Suppressor macrophage (primary cell): Measurements from ENCODE around the gene KIF26A.

Experiments
- DNase-seq, 4 experiments: peaks; one replicate each; pipeline ENCODE4 v3.0.0-alpha.2; 2020 to 2022

KIF26A gene

DNA sequence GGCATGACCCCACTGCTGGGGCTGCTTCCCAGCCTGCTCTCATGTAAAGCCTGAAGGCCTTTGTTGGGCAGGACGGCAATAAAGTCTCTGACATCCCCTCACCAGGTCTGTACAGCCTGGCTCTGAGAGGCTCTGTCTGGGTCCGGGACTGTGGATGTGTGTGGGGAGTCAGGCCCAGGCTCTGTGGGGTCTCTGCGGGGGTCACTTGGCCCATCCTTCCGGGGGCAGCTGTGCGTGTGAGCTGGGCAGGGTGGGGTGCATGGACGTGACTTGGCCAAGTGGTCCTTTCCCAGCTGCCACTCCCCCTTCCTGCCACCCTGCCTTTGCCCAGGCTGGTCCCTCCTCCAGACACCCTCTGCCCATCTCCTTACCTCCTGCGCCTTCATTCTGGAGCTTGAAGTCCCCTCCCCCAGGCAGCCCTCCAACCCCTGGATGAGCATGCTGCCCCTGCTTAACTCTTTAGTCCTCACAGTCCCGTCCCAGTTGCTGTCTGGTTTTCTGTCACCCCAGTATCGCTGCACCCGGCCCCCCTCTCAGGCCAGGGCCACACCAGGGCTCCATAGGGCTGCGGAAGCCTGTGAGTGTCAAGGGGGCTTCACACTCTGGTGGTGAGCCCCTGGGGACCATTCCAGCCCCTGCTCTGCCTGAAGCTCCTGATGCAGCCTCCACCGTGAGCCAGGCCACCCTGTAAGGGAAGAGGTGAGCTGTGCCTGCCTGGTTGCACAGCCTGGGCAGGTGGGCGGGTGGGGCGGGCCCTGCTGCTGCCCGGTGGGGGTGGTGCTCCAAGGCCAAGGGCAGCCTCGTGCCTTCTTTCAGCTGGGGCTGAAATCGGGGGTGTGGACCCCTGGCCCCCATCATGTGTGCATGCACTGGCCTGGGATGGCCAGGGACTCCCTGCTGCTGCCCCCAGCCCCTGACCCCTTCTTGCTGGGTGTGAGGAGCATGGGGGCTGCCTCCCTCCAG lies 25.5 kb upstream of the KIF26A start:
- no peak for DNase-seq

DNA sequence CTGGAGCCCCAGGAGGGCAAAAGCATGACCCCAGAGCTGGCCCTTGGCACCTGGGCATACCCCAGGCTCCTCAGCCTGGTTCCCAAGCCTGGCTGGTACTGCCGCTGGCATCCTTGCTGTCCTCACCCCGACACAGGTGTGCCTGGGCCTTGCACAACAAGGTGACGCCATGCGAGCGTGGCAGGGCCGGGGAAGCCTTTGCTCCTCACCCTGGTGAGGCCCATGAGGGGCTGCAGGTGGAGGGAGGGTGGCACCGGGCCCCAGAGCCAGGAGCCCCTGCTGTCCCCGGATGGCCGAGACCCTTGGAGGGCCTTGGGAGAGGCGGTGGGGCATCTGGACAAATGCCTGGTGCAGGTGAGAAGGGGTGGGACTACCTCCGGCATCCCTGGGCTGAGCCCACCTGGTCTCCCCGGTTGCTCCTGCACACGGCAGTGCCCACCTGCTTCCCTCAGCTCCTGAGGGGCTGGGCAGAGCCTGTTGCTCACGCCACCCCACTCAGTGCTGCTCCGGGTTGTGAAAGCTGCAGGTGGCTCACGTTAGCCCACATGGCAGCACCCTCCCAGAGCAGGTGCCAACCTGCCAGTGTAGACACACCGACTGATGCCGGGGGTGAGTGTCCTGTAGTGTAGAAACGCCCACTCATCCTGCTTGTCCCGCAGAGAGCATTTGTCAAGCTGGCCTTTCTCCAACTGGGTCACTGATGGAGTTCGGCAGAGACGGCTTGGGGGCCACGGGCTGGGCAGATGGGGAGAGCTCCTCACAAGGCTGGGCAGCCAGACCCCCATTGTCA lies 24.6 kb upstream of the KIF26A start:
- no peak for DNase-seq

GRCh38 chr14:104114421-104115130 lies 23.8 kb upstream of the KIF26A start:
- DNase-seq: no peak

GRCh38 chr14:104115131-104115600 lies 23.2 kb upstream of the KIF26A start:
- DNase-seq: no peak

DNA sequence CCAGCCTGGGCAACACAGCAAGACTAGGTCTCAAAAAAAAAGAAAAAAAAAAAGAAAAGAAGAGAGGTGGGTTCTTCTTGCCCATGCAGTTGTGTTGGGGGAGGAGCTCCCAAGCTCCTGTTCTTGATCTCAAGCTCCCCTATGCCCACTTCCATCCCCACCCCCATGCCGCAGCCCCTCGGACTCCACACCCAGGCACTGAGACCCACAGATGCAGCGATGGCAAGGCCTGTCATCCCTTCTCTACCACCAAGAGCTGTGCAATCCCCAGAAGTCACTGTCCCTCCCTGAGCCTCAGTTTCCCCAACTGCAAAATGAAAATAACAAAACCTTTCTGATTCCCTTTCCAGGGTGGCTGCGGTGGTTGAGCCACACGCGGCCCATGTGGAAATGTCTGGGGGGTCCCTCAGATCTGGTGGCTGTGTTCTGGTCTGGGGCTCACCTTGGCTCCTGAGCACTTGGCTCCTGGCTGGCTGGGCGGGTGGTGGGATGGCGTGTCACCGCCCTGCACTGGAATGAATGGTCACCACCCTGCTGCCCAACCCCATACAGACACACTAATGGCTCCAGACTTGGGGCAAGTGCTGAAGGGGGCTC lies 22.6 kb upstream of the KIF26A start:
- DNase-seq: no peak

- DNase-seq: no peak
Measured at GRCh38 chr14:104116288-104116755, 22.1 kb upstream of the KIF26A start.

GRCh38 chr14:104116756-104117340 lies 21.5 kb upstream of the KIF26A start:
- DNase-seq: peak in 1 of 4 experiments; percentile 29

- DNase-seq: no peak
Measured at GRCh38 chr14:104117341-104118005, 20.9 kb upstream of the KIF26A start.

GRCh38 chr14:104118006-104118844 lies 20.2 kb upstream of the KIF26A start:
- no peak for DNase-seq

GRCh38 chr14:104119119-104119487 lies 19.3 kb upstream of the KIF26A start:
- DNase-seq: no peak

- DNase-seq: no peak
Measured at GRCh38 chr14:104119488-104120251, 18.7 kb upstream of the KIF26A start.

DNA sequence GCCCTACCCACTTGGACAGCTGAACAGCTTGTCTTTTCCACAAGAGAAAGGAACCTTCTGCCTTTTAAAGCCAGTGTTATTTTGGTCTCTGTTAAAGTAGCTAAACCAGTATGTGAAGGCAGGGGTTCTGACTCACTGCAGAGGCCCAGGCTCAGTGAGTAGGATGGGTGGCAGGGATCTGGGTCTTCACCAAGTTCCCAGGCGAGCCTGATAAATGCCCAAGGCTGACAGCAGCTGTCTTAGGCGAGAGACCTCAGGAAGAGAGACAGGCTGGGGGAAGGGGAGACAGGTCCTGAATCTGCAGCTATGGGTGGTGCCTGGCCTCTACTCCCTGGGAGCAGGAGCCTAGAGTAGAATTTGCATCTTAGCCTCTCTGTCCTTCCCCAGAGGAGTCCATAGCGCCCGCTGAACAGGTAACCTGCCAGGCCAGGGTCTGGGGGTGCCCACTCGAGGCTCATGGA lies 18.1 kb upstream of the KIF26A start:
- no peak for DNase-seq

GRCh38 chr14:104121142-104121541 lies 17.2 kb upstream of the KIF26A start:
- no peak for DNase-seq

- no peak for DNase-seq
Measured at GRCh38 chr14:104123879-104124278, 14.5 kb upstream of the KIF26A start.

GRCh38 chr14:104125011-104125410 lies 13.4 kb upstream of the KIF26A start:
- no peak for DNase-seq

- DNase-seq: no peak
Measured at GRCh38 chr14:104126753-104127152, 11.6 kb upstream of the KIF26A start.

- DNase-seq: no peak
Measured at GRCh38 chr14:104128981-104129380, 9.4 kb upstream of the KIF26A start.

DNA sequence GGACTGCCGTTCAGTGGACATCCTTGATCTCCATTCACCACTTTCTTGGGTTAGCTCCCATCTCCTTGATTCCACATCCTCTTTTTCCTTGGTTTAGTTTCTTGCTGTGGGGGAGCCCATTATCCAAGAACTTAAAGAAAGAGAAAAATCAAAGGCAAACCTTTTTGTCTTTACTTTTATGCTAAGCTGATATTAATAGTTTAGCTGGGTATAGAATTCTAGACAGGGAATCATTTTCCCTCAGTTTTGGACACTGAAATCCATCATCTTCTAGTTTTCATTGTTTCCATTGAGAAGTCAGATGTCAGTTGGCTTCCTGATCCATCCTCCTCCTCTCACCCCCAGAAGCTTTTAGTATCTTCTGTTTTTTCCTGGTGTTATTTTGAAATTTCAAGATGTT lies 8.8 kb upstream of the KIF26A start:
- DNase-seq: no peak

DNA sequence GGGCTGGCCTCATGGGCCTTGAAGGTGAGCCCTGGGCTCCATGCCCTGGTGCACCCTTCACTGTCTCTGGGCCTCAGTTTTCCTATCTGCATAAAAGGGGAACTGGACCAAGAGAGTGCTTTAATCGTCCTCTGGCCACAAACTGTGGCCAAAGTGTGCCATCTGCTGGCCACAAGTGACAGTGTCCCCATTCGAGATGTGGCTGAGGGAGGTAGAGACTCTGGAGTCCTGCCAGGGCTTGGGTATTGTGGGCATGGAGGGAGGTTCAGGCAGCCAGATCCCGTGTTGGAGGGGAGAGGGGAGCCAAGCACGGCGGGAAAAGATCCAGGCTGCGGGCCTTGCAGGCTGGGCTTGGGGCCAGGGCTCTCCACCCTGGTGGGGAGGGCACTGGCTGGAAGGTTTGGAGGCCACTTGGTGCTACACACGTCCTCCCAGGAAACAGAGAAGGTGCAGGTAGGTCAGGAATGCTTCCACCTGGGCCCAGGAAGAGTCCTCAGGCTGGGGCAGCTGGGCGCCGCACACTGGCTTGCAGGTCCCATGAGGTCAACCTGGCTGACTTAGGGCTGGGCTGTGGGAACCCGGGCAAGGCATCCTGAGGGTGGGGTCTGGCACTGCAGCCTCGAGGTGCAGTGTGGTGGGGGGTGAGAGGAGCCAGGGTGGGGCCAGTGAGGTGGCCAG lies 7.3 kb upstream of the KIF26A start:
- peak; percentile 67 to 72 (median 70) for DNase-seq
